DOHH2 (cell line): ENCODE measurements around the gene TACR2.

Experiments
- EZH2phosphoT487 ChIP-seq: fragments of 200-600 bp; sonication (generic); IDR thresholded peaks from 2 replicates; pipeline ENCODE4 v1.6.1; 2017; ENCODE audit warnings: borderline replicate concordance, mild to moderate bottlenecking, antibody characterized with exemption, low read length, moderate library complexity, mixed read lengths
- TF ChIP-seq, protein P1 (sequence below): fragments of 200-600 bp; sonication (generic); IDR thresholded peaks from one replicate; pipeline ENCODE4 v1.5.1; 2014; ENCODE audit warnings: antibody characterized with exemption, mild to moderate bottlenecking, low read depth, low read length; ENCODE audit not compliant: poor library complexity, severe bottlenecking

DNA sequence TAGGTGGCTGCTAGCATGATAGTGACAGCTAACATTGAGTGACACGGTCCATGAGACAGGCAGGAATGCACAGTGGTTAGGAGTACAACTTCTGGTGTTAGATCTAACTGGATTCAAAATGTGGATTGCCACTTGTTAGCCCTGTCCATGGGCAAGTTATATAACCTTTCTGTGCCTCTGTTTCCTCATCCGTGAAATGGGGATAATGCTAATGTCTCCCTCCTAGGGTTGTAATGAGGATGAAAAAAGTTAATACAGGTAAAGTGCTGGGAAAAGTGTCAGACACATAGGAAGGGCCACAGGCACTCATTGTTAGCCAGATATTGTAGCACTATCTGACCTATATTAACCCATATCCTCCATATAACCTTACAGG is 41.8 kb downstream of the TACR2 start:
- TF ChIP-seq, protein P1, sequence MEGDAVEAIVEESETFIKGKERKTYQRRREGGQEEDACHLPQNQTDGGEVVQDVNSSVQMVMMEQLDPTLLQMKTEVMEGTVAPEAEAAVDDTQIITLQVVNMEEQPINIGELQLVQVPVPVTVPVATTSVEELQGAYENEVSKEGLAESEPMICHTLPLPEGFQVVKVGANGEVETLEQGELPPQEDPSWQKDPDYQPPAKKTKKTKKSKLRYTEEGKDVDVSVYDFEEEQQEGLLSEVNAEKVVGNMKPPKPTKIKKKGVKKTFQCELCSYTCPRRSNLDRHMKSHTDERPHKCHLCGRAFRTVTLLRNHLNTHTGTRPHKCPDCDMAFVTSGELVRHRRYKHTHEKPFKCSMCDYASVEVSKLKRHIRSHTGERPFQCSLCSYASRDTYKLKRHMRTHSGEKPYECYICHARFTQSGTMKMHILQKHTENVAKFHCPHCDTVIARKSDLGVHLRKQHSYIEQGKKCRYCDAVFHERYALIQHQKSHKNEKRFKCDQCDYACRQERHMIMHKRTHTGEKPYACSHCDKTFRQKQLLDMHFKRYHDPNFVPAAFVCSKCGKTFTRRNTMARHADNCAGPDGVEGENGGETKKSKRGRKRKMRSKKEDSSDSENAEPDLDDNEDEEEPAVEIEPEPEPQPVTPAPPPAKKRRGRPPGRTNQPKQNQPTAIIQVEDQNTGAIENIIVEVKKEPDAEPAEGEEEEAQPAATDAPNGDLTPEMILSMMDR, result no peak
- no peak for TF ChIP-seq EZH2phosphoT487
